Right cardiac atrium (tissue), 5 donors: ENCODE results near the gene DIP2B. TPM values are rescaled to one million over a fixed set of nuclear protein-coding genes. Genes with fewer than 3 reads are reported as not detected.
"Not testable (repeated sequence)": the region's sequence is repeated elsewhere in the genome, so short reads cannot be mapped to it uniquely, and the experiment has no call there.

Source experiments
- ATAC-seq, 2 donors: fragments of 200-7000 bp; cut with Tn5 transposase; one replicate each; pipeline versions ENCODE4 v1.8.0 to v1.9.1; 2020; ENCODE audit warnings: moderate library complexity in 2 of 2, mild to moderate bottlenecking in 1 of 2
- DNase-seq, 3 donors: peaks; one replicate each; pipeline ENCODE4 v3.0.0-alpha.2; 2020
- H3K27ac ChIP-seq: one replicate; pipeline ENCODE4 v1.5.1; 2013; ENCODE audit warnings: mild to moderate bottlenecking, low read length, control low read depth, moderate library complexity
- H3K27me3 ChIP-seq: one replicate; pipeline ENCODE4 v1.6.1; 2013; ENCODE audit not compliant: control insufficient read depth, insufficient read depth
- H3K4me1 ChIP-seq: one replicate; pipeline ENCODE4 v1.6.1; 2013; ENCODE audit warnings: low read length; ENCODE audit not compliant: control insufficient read depth, insufficient read depth
- H3K4me3 ChIP-seq: one replicate; pipeline ENCODE4 v1.5.1; 2013; ENCODE audit warnings: low read length, control low read depth
- H3K9me3 ChIP-seq: one replicate; pipeline ENCODE4 v1.6.1; 2013; ENCODE audit warnings: low read length; ENCODE audit not compliant: control insufficient read depth
- WGBS: extraction: QIAGEN DNeasy Blood & Tissue Kit; methylation state at CpG from one replicate; pipeline ENCODE4 v1.1.7; 2013; 5-methylcytosine and 5-hydroxymethylcytosine counted together
- intact Hi-C, 4 donors: fragments of 100-400 bp; cut with DNase I; formaldehyde crosslinking; loops; one replicate each; pipeline versions ENCODE4 v1.11.0 to v1.14.0; 2022 to 2023
- polyA plus RNA-seq: library from polyadenylated mRNA; stranded (reverse); fragments of 200-250 nt; gene quantifications from one replicate; pipeline ENCODE4 v1.2.3, GENCODE V29; 2013
- total RNA-seq, 4 donors: library from RNA; stranded (reverse); fragmentation: NEBNext Ultra II Directional; extraction: Animal tissue kit (Norgen Biotek cat#: 25700); gene quantifications; one replicate each; pipeline ENCODE4 v1.2.1, GENCODE V29; 2021
- donor health status: healthy with polysubstance abuse.
- donor health status: DM: no; HTN: yes; CAD: no.
- donor health status: DM: no; HTN: no; CAD: no.
- donor health status: DM: no; HTN: yes; CAD: no; lungs with severe emphysema.
- donor health status: DM: yes; HTN: yes; CAD: no.

Gene DIP2B
- total and polyA plus RNA-seq, 5 donors, result 3.8 to 16.8 (median 11.8) TPM

DNA sequence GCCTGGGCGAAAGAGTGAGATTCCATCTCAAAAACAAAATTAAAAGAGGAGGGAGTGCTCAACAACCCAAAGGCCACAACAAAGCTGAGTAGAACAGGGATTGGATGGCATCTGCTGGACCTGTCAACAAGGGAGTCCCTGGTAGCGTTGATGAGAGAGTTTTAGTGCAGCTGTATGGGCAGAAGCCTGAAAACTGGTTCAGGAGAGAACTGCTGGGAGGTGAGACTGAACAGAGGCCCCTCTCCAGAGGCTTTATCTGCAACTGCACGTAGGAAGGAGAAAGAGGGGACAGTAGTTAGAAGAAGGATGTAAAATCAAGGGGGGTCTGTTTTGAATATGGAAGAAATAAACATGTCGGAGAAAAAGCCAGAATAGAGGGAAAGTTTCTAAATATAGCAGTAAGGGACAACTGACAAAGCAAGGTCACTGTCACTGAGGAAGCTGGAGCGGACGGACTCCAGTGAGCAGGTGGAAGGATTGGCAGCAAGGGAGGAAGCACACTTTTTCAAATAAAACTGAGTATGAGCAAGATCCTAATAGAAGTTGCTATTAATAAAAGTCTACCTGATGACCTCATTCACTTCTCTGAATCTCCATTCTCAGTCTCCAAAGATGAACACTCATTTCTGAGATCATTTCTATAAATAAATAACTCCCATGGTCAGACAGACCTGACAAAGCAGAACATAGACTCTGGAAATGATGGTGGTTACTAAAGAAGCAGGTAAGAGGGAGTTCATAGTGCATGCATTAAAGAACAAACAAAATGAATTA lies 247.3 kb downstream of the DIP2B start:
- Histone ChIP-seq H3K4me1 (no peaks in the 10 kb centered on the region), H3K27me3 (no peaks in the 10 kb centered on the region), H3K9me3 (no peaks in the 10 kb centered on the region), H3K27ac (peak overlapping the region; percentile 71), H3K4me3 (no peak overlapping the region)
- peak in 1 of 2 donors; percentile 43 for ATAC-seq
- DNase-seq, result no peak
- WGBS, result 54% methylated on average over 6 of the region's 6 CpGs
- intact Hi-C loops, result no loop called here

DNA sequence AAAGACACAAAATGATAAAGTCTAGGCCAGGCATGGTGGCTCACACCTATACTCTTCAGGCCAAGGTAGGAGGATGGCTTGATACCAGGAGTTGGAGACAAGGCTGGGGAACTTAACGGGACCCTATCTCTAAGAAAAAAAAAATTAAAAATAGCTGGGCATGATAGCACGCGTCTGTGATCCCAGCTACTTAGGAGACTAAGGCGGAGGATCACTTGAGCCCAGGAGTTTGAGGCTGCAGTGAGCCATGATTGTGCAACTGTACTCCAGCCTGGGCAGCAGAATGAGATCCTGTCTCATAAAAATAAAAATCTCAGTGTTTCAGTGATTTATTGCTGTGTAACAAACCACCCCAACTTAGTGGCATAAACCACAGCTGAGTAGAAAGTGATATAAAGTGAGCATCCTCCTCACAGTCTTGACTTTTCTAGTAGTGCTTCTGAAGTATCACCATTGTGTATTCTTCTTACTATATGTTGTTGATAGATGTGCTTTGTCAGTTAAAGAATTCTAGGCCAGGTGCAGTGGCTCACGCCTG lies 248.5 kb downstream of the DIP2B start:
- no peak for DNase-seq
- no peak overlapping the region for H3K4me3 ChIP-seq
- ATAC-seq, result no peak
- no peaks in the 10 kb centered on the region for H3K9me3 ChIP-seq
- intact Hi-C loops, result no loop called here
- 71% methylated on average over 5 of the region's 5 CpGs for WGBS
- H3K27ac ChIP-seq, result no peak overlapping the region
- H3K4me1 ChIP-seq, result no peaks in the 10 kb centered on the region
- no peaks in the 10 kb centered on the region for H3K27me3 ChIP-seq

DNA sequence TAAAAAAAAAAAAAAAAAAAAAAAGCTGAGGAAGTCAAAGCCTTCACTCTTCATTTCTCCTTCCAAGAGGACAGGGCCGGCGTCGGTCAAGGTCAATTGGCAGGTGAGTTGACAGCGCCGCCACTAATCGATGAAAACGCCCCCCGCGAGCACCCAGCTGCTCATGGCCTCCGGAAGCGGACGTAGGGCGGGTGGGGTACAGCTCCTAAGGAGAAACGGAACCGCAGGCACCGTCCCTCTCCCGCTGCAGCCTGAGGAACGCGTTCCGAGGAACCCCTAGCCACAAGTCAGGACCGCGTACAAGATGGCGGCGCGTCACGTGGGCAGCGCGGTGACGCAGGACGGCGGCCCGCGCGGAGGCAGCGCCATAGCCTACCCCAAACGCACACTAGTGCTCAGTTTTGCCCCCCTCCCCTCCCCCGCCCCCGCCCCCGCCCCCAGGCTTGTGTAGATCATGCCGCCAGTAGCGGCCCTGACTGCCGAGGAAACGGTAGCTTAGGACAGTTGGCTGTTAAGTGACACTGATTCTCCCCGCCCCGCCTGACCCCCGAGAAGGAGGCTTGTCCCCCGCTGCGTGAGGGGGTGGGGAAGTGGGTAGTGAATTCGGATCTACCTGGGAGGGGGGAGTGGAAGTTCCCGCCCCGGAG lies 259.0 kb downstream of the DIP2B start, which contains the start of gene ATF1:
ATF1 (plus strand) TSS at position 463 of the 647 bp plus-strand sequence. CDS start 16,045 bp downstream, outside the sequence.
- Histone ChIP-seq H3K27me3 (no peaks in the 10 kb centered on the region), H3K4me3 (peak within 1 kb of the TSS; percentile 83), H3K4me1 (no peaks in the 10 kb centered on the region), H3K27ac (peak within 1 kb of the TSS; percentile 95), H3K9me3 (no peaks in the 10 kb centered on the region)
- DNase-seq (peak; percentile 91 to 97 (median 96)), ATAC-seq (peak; percentile 96 to 97)
- under 1% methylated on average over 48 of the region's 51 CpGs for WGBS
- intact Hi-C loops, result no loop called here

DNA sequence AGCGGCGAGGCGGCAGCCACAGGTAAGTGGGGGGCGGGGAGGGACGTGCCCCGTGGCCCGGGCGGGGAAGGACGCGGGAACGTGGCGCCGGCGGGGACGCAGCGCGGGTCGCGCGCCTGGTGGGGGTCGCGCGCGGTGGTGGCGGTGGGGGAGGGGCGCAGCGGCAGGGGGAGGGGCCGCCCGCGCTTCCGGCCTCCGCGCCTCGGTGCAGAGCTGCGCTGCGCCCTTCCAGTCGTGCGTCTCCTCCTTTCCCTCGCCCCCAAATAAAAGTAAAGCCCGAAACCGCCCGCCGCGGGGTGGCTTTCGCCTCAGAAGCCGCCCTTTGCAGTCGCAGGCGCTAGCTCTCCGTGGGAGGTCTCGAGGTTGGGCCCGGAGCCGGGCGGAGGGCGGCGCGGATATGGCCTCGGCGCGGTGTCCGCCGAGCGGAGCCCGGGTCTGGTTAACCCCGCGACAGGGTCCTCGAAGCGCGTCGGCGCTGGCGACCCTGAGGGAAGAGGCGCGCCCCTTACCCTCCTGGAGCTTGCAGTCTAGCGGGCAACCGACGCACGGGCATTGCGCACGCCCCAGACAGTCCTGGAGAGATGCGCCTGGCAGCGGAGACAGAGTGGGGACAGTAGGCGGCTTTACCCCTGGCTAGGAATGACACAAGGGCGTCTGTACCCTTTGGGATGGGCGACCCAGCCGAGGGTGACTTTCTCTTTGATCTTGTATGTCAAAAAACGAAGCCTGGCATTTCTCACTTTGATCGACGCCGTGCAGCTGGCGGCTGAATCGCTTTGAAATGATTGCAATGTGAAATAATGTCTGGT lies 259.7 kb downstream of the DIP2B start:
- Histone ChIP-seq H3K9me3 (no peaks in the 10 kb centered on the region), H3K4me3 (peak overlapping the region; percentile 83), H3K27me3 (no peaks in the 10 kb centered on the region), H3K4me1 (peaks cover 2% of the 10 kb centered on the region), H3K27ac (peak overlapping the region; percentile 89)
- intact Hi-C loops, result no loop called here
- under 1% methylated on average over 91 of the region's 91 CpGs for WGBS
- DNase-seq (peak in 2 of 3 donors; percentile 34 to 84), ATAC-seq (peak; percentile 75 to 77)

DNA sequence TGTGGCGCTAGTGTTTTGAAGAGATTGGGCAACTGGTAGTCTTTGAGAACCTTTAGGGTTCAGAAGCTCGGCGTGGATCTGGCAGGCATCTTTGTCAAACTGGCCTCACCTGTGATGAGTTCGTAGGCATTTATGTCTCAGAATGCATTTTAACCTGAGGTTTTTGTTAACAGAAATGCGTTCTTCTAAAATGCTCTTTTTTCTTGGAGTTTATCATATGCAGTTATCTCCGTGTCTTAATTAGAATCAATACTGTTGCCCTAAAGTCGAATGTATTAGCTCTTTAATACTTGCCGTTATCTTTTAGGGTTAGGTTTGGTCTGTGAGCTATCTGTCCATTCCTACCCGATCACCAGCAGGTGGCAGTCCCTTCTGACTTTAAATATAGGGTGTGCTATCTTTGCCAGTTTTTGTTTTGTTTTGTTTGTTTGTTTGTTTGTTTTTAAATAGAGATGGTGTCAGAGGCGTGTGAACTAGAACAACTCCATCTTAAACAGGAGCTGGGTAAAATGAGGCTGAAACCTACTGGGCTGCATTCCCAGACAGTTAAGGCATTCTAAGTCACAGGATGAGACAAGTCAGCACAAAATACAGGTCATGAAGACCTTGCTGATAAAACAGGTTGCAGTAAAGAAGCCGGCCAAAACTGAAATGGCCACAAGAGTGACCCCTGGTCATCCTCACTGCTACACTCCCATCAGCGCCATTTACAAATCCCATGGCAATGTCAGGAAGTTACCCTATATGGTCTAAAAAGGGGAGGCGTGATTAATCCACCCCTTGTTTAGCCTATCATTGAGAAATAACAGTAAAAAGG lies 260.5 kb downstream of the DIP2B start:
- 12% methylated on average over 13 of the region's 13 CpGs for WGBS
- H3K27ac ChIP-seq, result peak overlapping the region; percentile 56
- H3K27me3 ChIP-seq, result no peaks in the 10 kb centered on the region
- ATAC-seq (peak in 1 of 2 donors; percentile 39), DNase-seq (peak in 2 of 3 donors; percentile 18 to 61)
- H3K9me3 ChIP-seq, result no peaks in the 10 kb centered on the region
- H3K4me3 ChIP-seq, result peak overlapping the region; percentile 83
- H3K4me1 ChIP-seq, result peaks cover 2% of the 10 kb centered on the region
- intact Hi-C loops, result no loop called here

DNA sequence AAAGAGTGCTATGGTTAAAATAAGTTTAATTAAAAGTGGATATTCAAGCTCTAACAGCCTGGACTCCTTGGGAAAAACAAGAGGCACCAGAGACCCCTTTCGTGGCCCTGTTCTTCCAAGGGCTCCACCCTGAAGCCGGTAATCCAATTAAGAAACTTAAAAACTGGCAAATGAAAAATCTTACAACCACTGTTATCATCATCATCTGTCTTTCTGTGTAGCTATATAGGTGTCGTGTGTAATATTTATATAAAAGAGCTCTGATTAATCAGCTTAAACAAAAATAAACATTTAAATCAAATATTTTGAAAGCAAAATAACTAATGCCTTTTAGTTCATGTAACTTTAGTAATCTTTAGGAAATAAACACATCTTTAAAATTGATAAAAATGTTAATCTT lies 263.6 kb downstream of the DIP2B start:
- H3K4me1 ChIP-seq, result peaks cover 2% of the 10 kb centered on the region
- intact Hi-C loops, result no loop called here
- H3K4me3 ChIP-seq, result no peak overlapping the region
- no peaks in the 10 kb centered on the region for H3K9me3 ChIP-seq
- H3K27me3 ChIP-seq, result no peaks in the 10 kb centered on the region
- 79% methylated on average over 3 of the region's 3 CpGs for WGBS
- no peak for ATAC-seq
- DNase-seq, result no peak
- H3K27ac ChIP-seq, result no peak overlapping the region

DNA sequence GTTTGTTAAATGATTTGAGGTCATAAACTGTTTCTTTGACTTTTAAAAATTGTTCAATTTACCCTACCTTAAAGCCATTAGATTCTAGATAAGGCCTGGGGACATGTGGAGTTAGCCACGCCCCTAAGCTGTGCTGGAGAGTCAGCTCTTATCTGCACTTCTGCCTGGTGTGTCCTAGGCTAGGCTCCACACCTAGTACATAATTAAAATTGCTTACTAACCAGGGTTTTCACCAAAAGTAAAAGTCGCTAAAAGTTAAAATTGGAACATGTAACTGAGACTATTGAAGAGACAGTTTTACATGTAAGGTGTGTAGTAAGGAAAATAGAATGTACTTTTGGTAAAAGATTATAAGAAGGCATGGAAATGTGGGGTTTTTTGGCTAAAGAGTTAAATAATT lies 264.0 kb downstream of the DIP2B start:
- H3K9me3 ChIP-seq, H3K4me1 ChIP-seq, ATAC-seq, H3K27me3 ChIP-seq, intact Hi-C loops, H3K27ac ChIP-seq, H3K4me3 ChIP-seq: not testable (repeated sequence)
- peak in 2 of 3 donors; percentile 18 to 45 for DNase-seq
- WGBS, result 73% methylated on average over 2 of the region's 2 CpGs

DNA sequence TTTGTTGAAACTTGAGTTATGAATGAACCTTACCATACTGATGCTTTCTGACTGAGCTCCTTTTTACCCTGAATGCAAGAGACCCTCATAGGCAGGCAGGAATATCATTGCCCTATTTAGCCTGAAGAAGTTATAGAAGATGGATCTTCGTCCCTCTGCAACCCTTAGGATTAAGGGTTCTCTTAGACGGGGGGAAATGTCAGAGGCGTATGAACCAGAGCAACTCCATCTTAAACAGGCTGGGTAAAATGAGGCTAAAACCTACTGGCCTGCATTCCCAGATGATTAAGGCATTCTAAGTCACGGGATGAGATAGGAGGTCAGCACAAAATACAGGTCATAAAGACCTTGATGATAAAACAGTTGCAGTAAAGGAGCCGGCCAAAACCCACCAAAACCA lies 266.6 kb downstream of the DIP2B start:
- Histone ChIP-seq H3K4me1 (peaks cover 2% of the 10 kb centered on the region), H3K27ac (no peak overlapping the region), H3K27me3 (no peaks in the 10 kb centered on the region), H3K9me3 (no peaks in the 10 kb centered on the region), H3K4me3 (no peak overlapping the region)
- no peak for ATAC-seq
- 95% methylated on average over 5 of the region's 5 CpGs for WGBS
- intact Hi-C loops, result no loop called here
- no peak for DNase-seq

DNA sequence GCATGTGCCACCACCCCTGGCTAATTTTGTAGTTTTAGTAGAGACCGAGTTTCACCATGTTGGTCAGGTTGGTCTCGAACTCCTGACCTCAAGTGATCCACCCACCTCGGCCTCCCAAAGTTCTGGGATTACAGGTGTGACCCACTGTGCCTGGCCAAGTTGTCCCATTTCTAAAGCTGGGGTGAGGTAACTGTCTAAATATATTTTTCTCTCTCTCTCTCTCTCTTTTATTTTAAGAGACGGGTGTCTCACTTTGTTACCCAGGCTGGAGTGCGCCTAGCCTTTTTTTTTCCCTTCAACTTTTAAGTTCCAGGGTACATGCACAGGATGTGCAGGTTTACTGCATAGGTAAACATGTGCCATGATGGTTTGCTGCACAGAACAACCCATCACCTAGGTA lies 267.7 kb downstream of the DIP2B start:
- 97% methylated on average over 5 of the region's 5 CpGs for WGBS
- H3K4me1 ChIP-seq, result peaks cover 2% of the 10 kb centered on the region
- no peaks in the 10 kb centered on the region for H3K9me3 ChIP-seq
- intact Hi-C loops, result no loop called here
- no peak for ATAC-seq
- no peak for DNase-seq
- no peak overlapping the region for H3K4me3 ChIP-seq
- no peaks in the 10 kb centered on the region for H3K27me3 ChIP-seq
- no peak overlapping the region for H3K27ac ChIP-seq

DNA sequence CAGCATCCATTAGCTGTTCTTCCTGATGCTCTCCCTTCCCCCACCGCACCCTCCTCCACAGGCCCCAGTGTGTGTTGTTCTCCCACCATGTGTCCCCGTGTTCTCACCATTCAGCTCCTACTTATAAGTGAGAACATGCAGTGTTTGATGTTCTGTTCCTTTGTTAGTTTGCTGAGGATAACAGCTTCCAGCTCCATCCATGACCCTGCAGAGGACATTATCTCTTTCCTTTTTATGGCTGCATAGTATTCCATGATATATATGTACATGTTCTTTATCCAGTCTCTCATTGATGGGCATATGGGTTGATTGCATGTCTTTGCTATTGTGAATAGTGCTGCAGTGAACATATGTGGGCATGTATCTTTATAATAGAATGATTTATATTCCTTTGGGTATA lies 268.1 kb downstream of the DIP2B start:
- ATAC-seq, result no peak
- no peak overlapping the region for H3K27ac ChIP-seq

More for the DNA sequence above, 268.1 kb downstream of the DIP2B start:
- intact Hi-C loops, result no loop called here
- no peaks in the 10 kb centered on the region for H3K9me3 ChIP-seq
- no peak for DNase-seq
- no peak overlapping the region for H3K4me3 ChIP-seq
- no peaks in the 10 kb centered on the region for H3K27me3 ChIP-seq
- peaks cover 2% of the 10 kb centered on the region for H3K4me1 ChIP-seq
- 98% methylated on average over 2 of the region's 2 CpGs for WGBS
